OCI-LY1 (cell line): ENCODE data around the gene PSEN1.

Experiments
- H2AFZ ChIP-seq: fragments of 200-600 bp; sonication (generic), shearing (Covaris generic); 2 replicates; pipeline ENCODE4 v1.6.0; 2014; ENCODE audit warnings: antibody characterized with exemption, mild to moderate bottlenecking, low read length
- H3F3A ChIP-seq: fragments of 200-600 bp; sonication (generic), shearing (Covaris generic); 2 replicates; pipeline ENCODE4 v1.6.0; 2014; ENCODE audit warnings: mild to moderate bottlenecking, antibody characterized with exemption, low read length, moderate library complexity; ENCODE audit not compliant: insufficient read depth
- H3K27ac ChIP-seq: fragments of 200-600 bp; sonication (generic); 2 replicates; pipeline ENCODE4 v1.5.1; 2014; ENCODE audit warnings: low read length, mixed run types, mild to moderate bottlenecking, low read depth; ENCODE audit not compliant: poor library complexity, severe bottlenecking
- H3K27me3 ChIP-seq: fragments of 200-600 bp; sonication (generic); 2 replicates; pipeline ENCODE4 v1.6.0; 2014; ENCODE audit warnings: antibody characterized with exemption, mild to moderate bottlenecking, low read length, moderate library complexity; ENCODE audit not compliant: insufficient read depth
- H3K36me3 ChIP-seq: fragments of 200-600 bp; sonication (generic); 2 replicates; pipeline ENCODE4 v1.6.1; 2014; ENCODE audit warnings: mild to moderate bottlenecking, antibody characterized with exemption, low read length, moderate library complexity, mixed read lengths; ENCODE audit not compliant: insufficient read depth
- H3K4me1 ChIP-seq: fragments of 200-600 bp; sonication (generic); 2 replicates; pipeline ENCODE4 v1.5.1; 2014; ENCODE audit warnings: mild to moderate bottlenecking, low read length, moderate library complexity; ENCODE audit not compliant: insufficient read depth, severe bottlenecking
- H3K4me2 ChIP-seq: fragments of 200-600 bp; sonication (generic), shearing (Covaris generic); 2 replicates; pipeline ENCODE4 v1.6.1; 2014; ENCODE audit warnings: low read length
- H3K4me3 ChIP-seq: fragments of 200-600 bp; sonication (generic); 2 replicates; pipeline ENCODE4 v1.5.1; 2014; ENCODE audit warnings: low read length, low read depth, mild to moderate bottlenecking, mixed read lengths; ENCODE audit not compliant: poor library complexity, severe bottlenecking
- H3K79me2 ChIP-seq: fragments of 200-600 bp; shearing (Covaris generic); 2 replicates; pipeline ENCODE4 v1.6.1; 2016; ENCODE audit warnings: mixed run types, low read length, mixed read lengths; ENCODE audit not compliant: insufficient read depth
- H3K9ac ChIP-seq: fragments of 200-600 bp; sonication (generic), shearing (Covaris generic); 2 replicates; pipeline ENCODE4 v1.6.1; 2014; ENCODE audit warnings: mild to moderate bottlenecking, low read length, mixed read lengths
- H3K9me2 ChIP-seq: fragments of 200-600 bp; sonication (generic), shearing (Covaris generic); 2 replicates; pipeline ENCODE4 v1.6.1; 2014; ENCODE audit warnings: low read depth, mild to moderate bottlenecking, low read length, mixed read lengths
- H3K9me3 ChIP-seq: fragments of 200-600 bp; shearing (Covaris generic); 2 replicates; pipeline ENCODE4 v1.6.1; 2014; ENCODE audit warnings: low read length, mixed read lengths
- H4K20me1 ChIP-seq: fragments of 200-600 bp; sonication (generic), shearing (Covaris generic); 2 replicates; pipeline ENCODE4 v1.6.0; 2016; ENCODE audit warnings: mild to moderate bottlenecking, low read length; ENCODE audit not compliant: insufficient read depth
- CTCF ChIP-seq: fragments of 200-600 bp; sonication (generic), shearing (Covaris generic); IDR thresholded peaks from 2 replicates; pipeline ENCODE4 v1.5.1; 2017; ENCODE audit warnings: mild to moderate bottlenecking, antibody characterized with exemption, low read length, moderate library complexity, mixed read lengths
- EZH2 ChIP-seq: fragments of 200-600 bp; sonication (generic), shearing (Covaris generic); IDR thresholded peaks from 2 replicates; pipeline ENCODE4 v1.8.0; 2017; ENCODE audit warnings: borderline replicate concordance, mixed run types, mild to moderate bottlenecking, antibody characterized with exemption, low read length, moderate library complexity, mixed read lengths

PSEN1 gene

GRCh38 chr14:73232984-73233383, 96.7 kb downstream of the PSEN1 start:
- peaks cover 3% of the 10 kb centered on the region; the same call in 1 of the 2 replicates for H3K27me3 ChIP-seq
- H3K4me1 ChIP-seq: peaks cover 10% of the 10 kb centered on the region
- TF ChIP-seq CTCF (no peak), EZH2 (no peak)
- no peaks in the 10 kb centered on the region for H3K36me3 ChIP-seq
- H3K9me3 ChIP-seq: no peaks in the 10 kb centered on the region
- H3F3A ChIP-seq: no peaks in the 10 kb centered on the region
- no peak overlapping the region for H3K4me2 ChIP-seq
- no peak overlapping the region for H2AFZ ChIP-seq
- H3K9ac ChIP-seq: no peak overlapping the region
- H3K4me3 ChIP-seq: no peak overlapping the region
- no peaks in the 10 kb centered on the region for H3K79me2 ChIP-seq
- H3K9me2 ChIP-seq: no peaks in the 10 kb centered on the region
- H3K27ac ChIP-seq: no peak overlapping the region
- H4K20me1 ChIP-seq: no peaks in the 10 kb centered on the region

DNA sequence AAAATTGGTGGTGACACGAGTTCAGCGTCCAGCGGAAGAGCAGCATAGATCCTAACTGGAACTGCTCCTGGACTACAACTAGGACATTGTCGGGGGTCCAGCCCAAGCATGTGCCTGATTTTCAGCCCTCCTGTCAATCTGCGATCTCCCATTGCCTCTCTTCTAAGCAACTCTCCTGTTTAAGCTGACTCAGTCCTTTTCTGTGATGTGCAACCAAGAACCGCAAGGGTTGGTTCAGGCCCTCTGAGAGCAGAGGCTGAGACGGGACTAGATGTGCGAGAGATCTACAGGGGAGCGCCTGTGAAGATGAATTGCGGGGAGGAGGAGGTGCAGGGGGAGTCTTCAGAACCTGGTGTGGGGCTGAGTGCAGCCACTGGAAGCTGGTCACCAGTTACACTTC, 97.3 kb downstream of the PSEN1 start:
- no peak for TF ChIP-seq CTCF
- no peak for TF ChIP-seq EZH2
- H3K4me2 ChIP-seq: no peak overlapping the region
- no peak overlapping the region for H3K9ac ChIP-seq
- no peak overlapping the region for H2AFZ ChIP-seq
- H3K9me3 ChIP-seq: no peaks in the 10 kb centered on the region
- H3K79me2 ChIP-seq: no peaks in the 10 kb centered on the region
- H3K36me3 ChIP-seq: no peaks in the 10 kb centered on the region
- H3K4me3 ChIP-seq: no peak overlapping the region
- H4K20me1 ChIP-seq: no peaks in the 10 kb centered on the region
- no peaks in the 10 kb centered on the region for H3F3A ChIP-seq
- H3K27ac ChIP-seq: no peak overlapping the region
- H3K27me3 ChIP-seq: peaks cover 3% of the 10 kb centered on the region; the same call in 1 of the 2 replicates
- H3K4me1 ChIP-seq: peaks cover 15% of the 10 kb centered on the region
- no peaks in the 10 kb centered on the region for H3K9me2 ChIP-seq

DNA sequence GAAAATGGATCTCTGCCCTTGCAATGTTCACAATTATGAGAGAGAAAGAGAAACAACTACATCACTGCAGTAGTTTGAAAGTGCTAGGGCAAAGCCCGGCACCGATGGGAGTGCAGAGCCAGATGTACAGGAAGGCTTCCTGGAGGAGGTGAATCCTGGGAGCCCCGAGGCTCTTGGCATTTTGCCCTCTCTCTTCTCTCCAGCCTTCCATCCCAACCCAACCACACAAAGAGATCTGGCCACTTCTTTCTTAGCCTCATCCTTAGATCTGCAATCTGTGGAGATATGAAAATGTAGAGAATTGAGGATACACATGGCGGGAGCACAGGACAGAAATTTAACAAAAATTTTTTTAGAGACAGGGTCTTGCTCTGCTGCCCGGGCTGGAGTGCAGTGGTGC, 97.7 kb downstream of the PSEN1 start:
- H3K36me3 ChIP-seq: no peaks in the 10 kb centered on the region
- peaks cover 3% of the 10 kb centered on the region; the same call in 1 of the 2 replicates for H3K27me3 ChIP-seq
- no peak overlapping the region for H2AFZ ChIP-seq
- TF ChIP-seq EZH2 (no peak), CTCF (no peak)
- H3K9ac ChIP-seq: no peak overlapping the region
- H3K79me2 ChIP-seq: no peaks in the 10 kb centered on the region
- no peaks in the 10 kb centered on the region for H3K9me3 ChIP-seq
- no peak overlapping the region for H3K4me3 ChIP-seq
- H4K20me1 ChIP-seq: no peaks in the 10 kb centered on the region
- H3K27ac ChIP-seq: no peak overlapping the region
- H3K9me2 ChIP-seq: no peaks in the 10 kb centered on the region
- H3K4me1 ChIP-seq: peaks cover 15% of the 10 kb centered on the region
- no peaks in the 10 kb centered on the region for H3F3A ChIP-seq
- H3K4me2 ChIP-seq: no peak overlapping the region
